ENCODE measurements around the gene GTPBP10.

DNA sequence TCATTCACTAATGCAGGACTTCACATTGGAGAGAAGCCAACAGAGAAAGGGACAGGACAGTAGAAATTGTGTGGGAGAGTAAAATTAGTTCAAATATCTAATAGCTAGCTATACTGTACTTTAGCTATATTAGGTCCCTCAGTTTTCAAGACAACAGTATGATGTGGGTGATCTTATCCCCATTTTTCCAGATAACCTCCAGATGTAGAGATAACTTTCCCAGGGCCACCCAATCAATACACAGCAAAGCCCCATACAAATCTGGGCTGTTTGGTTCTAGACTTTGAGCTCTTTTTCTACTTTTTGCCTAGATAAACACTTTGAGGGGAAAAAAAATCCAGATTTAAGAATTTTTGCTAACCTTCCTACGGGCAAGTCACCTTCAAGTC lies 56.3 kb downstream of the GTPBP10 start:
- TF ChIP-seq, protein P1, sequence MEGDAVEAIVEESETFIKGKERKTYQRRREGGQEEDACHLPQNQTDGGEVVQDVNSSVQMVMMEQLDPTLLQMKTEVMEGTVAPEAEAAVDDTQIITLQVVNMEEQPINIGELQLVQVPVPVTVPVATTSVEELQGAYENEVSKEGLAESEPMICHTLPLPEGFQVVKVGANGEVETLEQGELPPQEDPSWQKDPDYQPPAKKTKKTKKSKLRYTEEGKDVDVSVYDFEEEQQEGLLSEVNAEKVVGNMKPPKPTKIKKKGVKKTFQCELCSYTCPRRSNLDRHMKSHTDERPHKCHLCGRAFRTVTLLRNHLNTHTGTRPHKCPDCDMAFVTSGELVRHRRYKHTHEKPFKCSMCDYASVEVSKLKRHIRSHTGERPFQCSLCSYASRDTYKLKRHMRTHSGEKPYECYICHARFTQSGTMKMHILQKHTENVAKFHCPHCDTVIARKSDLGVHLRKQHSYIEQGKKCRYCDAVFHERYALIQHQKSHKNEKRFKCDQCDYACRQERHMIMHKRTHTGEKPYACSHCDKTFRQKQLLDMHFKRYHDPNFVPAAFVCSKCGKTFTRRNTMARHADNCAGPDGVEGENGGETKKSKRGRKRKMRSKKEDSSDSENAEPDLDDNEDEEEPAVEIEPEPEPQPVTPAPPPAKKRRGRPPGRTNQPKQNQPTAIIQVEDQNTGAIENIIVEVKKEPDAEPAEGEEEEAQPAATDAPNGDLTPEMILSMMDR (IDR thresholded peaks at IDR 0.05), result no peak
- TF ChIP-seq, protein P2, sequence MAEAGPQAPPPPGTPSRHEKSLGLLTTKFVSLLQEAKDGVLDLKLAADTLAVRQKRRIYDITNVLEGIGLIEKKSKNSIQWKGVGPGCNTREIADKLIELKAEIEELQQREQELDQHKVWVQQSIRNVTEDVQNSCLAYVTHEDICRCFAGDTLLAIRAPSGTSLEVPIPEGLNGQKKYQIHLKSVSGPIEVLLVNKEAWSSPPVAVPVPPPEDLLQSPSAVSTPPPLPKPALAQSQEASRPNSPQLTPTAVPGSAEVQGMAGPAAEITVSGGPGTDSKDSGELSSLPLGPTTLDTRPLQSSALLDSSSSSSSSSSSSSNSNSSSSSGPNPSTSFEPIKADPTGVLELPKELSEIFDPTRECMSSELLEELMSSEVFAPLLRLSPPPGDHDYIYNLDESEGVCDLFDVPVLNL (CRISPR knock-in tag; IDR thresholded peaks at IDR 0.05; ENCODE audit: borderline replicate concordance, low read depth), result no peak
- TF ChIP-seq MYBL2 (CRISPR knock-in tag; IDR thresholded peaks at IDR 0.05), result no peak
- no peak for TF ChIP-seq ZNF396 (CRISPR knock-in tag; IDR thresholded peaks at IDR 0.05; ENCODE audit: borderline replicate concordance)
- TF ChIP-seq ZNF232 (CRISPR knock-in tag; IDR thresholded peaks at IDR 0.05), result no peak
- TF ChIP-seq HMGA2 (CRISPR knock-in tag; IDR thresholded peaks at IDR 0.05), result no peak
- no peak for TF ChIP-seq JUN (CRISPR knock-in tag; IDR thresholded peaks at IDR 0.05)
